Activated CD4-positive, CD25-positive, alpha-beta regulatory T cell treated with anti-CD3 and anti-CD28 coated beads, Interleukin-2, amount 50 U/mL, for 24 hours (primary cell): ENCODE data around the gene TOP2B.
A peak's percentile ranks its signal among the peaks of the same experiment; 100 is the strongest.

Experiments used
- ATAC-seq, 2 donors: fragments of 150-1000 bp; cut with Tn5 transposase; one replicate each; pipeline ENCODE4 v1.10.0; 2021; ENCODE audit warnings: mild to moderate bottlenecking in 1 of 2, moderate library complexity in 1 of 2

TOP2B gene

GRCh38 chr3:25665315-25666280 is 891 bp upstream of the TOP2B start:
- peak; percentile 2 to 4 for ATAC-seq

GRCh38 chr3:25663869-25664811 is 567 bp downstream of the TOP2B start:
- ATAC-seq = peak; percentile 28 to 44

GRCh38 chr3:25663347-25663868 is 1.3 kb downstream of the TOP2B start:
- peak in 1 of 2 donors; percentile 7 for ATAC-seq

- ATAC-seq = no peak
Measured at GRCh38 chr3:25662736-25663320, 1.9 kb downstream of the TOP2B start.

GRCh38 chr3:25661694-25662437 is 2.8 kb downstream of the TOP2B start:
- no peak for ATAC-seq

GRCh38 chr3:25658836-25659235 is 5.9 kb downstream of the TOP2B start:
- no peak for ATAC-seq

- no peak for ATAC-seq
Measured at GRCh38 chr3:25657293-25657692, 7.4 kb downstream of the TOP2B start.

GRCh38 chr3:25655659-25656058 is 9.0 kb downstream of the TOP2B start:
- ATAC-seq = peak in 1 of 2 donors; percentile 30

- ATAC-seq = no peak
Measured at GRCh38 chr3:25654576-25654975, 10.1 kb downstream of the TOP2B start.

GRCh38 chr3:25653322-25653721 is 11.4 kb downstream of the TOP2B start:
- no peak for ATAC-seq

GRCh38 chr3:25652921-25653320 is 11.8 kb downstream of the TOP2B start:
- ATAC-seq = no peak

- ATAC-seq = no peak
Measured at GRCh38 chr3:25648925-25649830, 15.5 kb downstream of the TOP2B start.

- ATAC-seq = peak; percentile 81 to 92
Measured at GRCh38 chr3:25648107-25648535, 16.6 kb downstream of the TOP2B start.

GRCh38 chr3:25635038-25635437 is 29.7 kb downstream of the TOP2B start:
- ATAC-seq = no peak

GRCh38 chr3:25633919-25634318 is 30.8 kb downstream of the TOP2B start:
- ATAC-seq = no peak

- ATAC-seq = no peak
Measured at GRCh38 chr3:25631989-25632388, 32.7 kb downstream of the TOP2B start.

- ATAC-seq = no peak
Measured at GRCh38 chr3:25621087-25621486, 43.6 kb downstream of the TOP2B start.

- ATAC-seq = no peak
Measured at GRCh38 chr3:25620493-25620892, 44.2 kb downstream of the TOP2B start.

- no peak for ATAC-seq
Measured at GRCh38 chr3:25619382-25619781, 45.3 kb downstream of the TOP2B start.

GRCh38 chr3:25618028-25618427 is 46.7 kb downstream of the TOP2B start:
- ATAC-seq = peak in 1 of 2 donors; percentile 17

- ATAC-seq = no peak
Measured at GRCh38 chr3:25611193-25611592, 53.5 kb downstream of the TOP2B start.
